GM12891 (cell line): ENCODE measurements around the gene ITGB2.
"Not testable (repeated sequence)": the region's sequence is repeated elsewhere in the genome, so short reads cannot be mapped to it uniquely, and the experiment has no call there.

ENCODE experiments used
- DNase-seq: peaks from one replicate; pipeline ENCODE4 v3.0.0; 2011; ENCODE audit warnings: low spot score; ENCODE audit not compliant: insufficient read length
- FAIRE-seq: peaks from 2 replicates; lab custom pipeline; 2011; peaks lifted over from hg19 to GRCh38; lab: Jason Lieb, UNC
- PAX5 ChIP-seq: IDR thresholded peaks from 2 replicates; pipeline ENCODE4 v1.6.1; 2011; ENCODE audit warnings: low read length, moderate library complexity, mild to moderate bottlenecking; ENCODE audit not compliant: insufficient read depth, severe bottlenecking
- POLR2A ChIP-seq: IDR thresholded peaks from 2 replicates; pipeline ENCODE4 v1.6.1; 2011; ENCODE audit warnings: low read depth, low read length, control low read depth
- POLR2AphosphoS5 ChIP-seq: IDR thresholded peaks from 2 replicates; pipeline ENCODE4 v1.6.1; 2011; ENCODE audit warnings: low read depth, low read length, control low read depth
- POU2F2 ChIP-seq: IDR thresholded peaks from 2 replicates; pipeline ENCODE4 v1.6.1; 2011; ENCODE audit warnings: low read depth, mild to moderate bottlenecking, control low read depth, low read length, moderate library complexity
- SPI1 ChIP-seq: IDR thresholded peaks from 2 replicates; pipeline ENCODE4 v1.6.1; 2011; ENCODE audit warnings: low read depth, low read length, control low read depth
- TAF1 ChIP-seq: IDR thresholded peaks from 2 replicates; pipeline ENCODE4 v1.6.1; 2011; ENCODE audit warnings: low read depth, low read length, control low read depth

The ITGB2 gene

DNA sequence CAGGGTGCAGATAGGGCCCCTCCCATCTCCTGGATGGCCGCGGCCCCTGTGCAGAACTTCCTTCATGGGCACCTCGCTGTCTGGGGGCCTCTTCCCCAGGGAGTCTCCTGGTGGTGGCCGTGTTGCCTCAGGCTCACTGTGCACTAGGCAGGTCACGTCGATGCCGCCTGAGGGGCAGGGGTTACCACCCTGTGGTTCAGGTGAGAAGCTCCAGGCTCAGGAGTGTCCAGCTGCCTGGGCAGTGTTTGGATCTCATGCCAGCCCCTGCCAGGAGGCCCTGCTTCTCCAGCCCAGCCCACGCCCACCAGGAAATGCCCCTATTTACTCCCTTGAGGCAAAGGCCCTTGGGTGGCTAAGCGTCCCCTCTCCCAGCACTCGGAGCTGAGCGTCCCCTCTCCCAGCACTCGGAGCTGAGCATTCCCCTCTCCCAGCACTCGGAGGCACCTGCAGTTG, 2.1 kb downstream of the ITGB2 start:
- FAIRE-seq (no peak), DNase-seq (no peak)
- no peak for TF ChIP-seq TAF1
- no peak for TF ChIP-seq SPI1
- no peak for TF ChIP-seq PAX5
- TF ChIP-seq POU2F2: no peak
- TF ChIP-seq POLR2AphosphoS5: no peak
- no peak for TF ChIP-seq POLR2A

DNA sequence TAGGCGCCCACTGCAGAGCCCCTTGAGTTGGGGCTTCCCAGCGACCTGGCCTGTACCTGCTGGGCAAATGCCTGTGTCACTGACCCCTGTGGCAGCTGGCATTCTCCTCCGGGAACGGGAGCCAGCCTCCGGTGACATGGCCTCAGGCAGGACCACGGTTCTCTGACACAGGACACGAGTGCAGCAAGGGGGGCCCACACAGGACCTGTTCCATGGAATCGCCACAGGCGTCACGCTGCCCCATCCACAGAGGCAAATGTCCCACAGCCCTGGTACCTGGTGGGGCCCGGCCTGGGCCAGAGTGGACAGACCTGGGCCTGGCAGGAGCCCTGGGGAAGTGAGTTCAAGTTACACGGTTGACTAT, 2.6 kb downstream of the ITGB2 start:
- no peak for FAIRE-seq
- TF ChIP-seq TAF1 (no peak), POLR2AphosphoS5 (no peak), SPI1 (no peak), POLR2A (no peak), PAX5 (no peak), POU2F2 (no peak)
- DNase-seq: no peak

DNA sequence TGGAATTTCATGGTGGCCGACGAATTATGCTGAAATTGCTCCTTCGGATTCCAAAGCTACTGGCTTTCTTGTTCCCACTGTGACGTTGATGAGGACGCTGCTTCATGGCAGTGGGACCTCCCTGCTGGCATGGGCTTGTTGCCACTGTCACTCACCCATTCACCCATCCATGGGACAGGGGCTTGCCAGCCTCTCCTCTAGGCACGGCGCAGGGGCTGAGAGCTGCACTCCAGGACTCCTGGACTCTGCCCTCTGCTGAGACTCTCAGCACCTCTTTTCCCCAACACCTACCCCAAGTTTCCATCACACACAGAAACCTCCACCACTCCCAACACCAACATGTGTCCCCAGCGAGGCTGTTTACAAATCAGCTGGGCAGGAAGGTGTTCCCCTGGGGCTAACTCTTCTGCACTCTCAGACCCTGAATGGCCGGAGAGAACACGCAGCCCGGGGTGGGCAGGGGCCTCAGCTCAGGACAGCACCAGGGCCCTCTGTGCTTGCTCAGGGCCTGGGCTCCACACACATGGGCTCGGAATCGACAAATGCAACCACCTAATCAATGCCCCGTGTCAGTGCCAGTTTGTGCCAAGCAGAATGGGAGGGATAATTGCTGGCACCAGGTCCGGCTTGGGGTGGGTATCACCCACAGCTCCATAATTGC, 3.1 kb downstream of the ITGB2 start:
- no peak for FAIRE-seq
- TF ChIP-seq TAF1 (no peak), SPI1 (no peak), POLR2A (no peak), POLR2AphosphoS5 (no peak), POU2F2 (no peak), PAX5 (no peak)

DNA sequence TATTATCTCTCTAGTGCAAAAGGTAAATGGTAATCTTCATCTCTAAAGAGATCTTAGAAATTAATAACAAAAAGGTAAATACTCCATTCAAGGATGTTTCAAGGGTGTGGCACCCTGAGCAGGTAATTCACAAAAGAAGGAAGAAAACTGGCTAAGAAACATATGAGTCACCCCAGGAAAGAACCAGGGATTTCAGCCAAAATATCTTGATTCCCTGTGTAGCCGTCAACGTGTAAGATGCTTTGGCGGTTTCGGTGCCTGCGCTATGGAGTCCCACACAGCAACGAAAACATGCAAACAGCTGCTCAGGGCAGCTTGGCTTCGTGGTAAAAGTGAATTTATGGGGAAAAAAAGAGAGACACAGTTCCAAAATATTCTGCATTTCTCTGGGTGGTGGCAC, 3.7 kb downstream of the ITGB2 start:
- FAIRE-seq: no peak
- no peak for DNase-seq
- TF ChIP-seq PAX5 (no peak), POLR2A (no peak), POLR2AphosphoS5 (no peak), POU2F2 (no peak), SPI1 (no peak), TAF1 (no peak)

More for the DNA sequence above, 3.1 kb downstream of the ITGB2 start:
- DNase-seq: no peak

DNA sequence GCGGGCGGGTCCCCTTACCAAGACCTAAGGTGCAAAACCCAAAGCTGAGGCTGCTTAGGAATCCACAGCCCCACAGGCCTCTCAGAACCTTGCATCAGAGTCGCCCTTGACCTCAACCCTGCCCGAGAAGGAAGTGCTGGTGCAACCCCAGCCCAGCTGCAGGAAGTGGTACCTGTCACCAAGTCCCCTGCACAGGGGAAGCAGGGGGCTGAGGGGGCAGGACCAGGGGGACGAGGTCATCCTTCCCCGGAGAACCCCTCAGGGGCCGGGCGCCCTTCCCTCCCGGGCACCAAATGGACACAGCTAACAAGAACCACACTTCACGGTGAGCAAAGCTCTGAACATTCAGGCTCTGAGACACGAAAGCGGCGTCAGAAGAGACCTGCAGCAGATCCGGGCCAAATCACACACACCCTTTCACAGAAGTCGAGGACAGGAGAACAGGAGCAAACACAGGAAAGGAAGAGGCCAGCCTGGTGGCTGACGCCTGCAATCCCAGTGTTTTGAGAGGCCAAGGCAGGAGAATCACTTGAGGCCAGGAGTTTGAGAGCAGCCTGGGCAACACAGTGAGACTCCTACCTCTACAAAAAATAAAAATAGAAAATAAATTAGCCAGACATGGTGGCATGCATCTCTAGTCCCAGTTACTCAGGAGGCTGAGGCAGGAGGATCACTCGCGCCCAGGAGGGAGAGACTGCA, 6.4 kb downstream of the ITGB2 start:
- FAIRE-seq (peak; percentile 83), DNase-seq (no peak)
- TF ChIP-seq TAF1 (no peak), SPI1 (peak; percentile 58), POLR2A (no peak)

DNA sequence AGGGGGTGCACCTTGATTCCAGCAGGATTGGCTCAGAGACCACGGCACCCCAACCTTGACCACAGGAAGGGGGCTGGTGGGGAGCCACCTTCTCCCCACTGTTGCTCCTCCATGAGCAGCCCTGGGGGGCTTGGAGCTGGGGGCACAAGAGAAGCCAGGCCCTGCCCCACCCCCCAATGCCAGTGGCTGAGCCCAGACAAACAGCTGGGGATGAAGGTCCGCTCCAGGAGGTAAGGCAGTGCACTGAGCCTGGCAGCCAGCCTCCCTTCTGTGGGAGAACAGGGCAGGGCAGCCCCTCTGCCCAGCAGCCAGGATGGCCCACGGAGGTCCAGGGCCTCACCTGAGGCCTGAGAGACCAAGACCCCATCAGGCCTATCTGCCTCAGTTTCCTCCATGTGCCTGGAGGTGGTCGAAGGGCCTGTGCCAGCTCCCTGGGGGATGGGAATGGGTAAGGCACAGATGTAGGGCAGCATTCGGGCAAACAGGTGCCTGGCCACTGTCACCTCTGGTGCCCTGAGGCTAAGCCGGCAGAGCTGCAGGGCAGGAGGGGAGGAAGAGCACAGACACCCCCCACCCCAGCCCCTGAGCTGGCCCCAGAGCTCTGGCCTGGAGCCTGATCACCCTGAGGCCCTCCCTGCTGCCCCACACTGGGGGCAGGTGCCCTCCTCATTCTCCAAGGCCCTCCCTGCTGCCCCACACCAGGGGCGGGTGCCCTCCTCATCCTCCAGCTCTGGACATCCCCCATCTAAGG, 7.1 kb downstream of the ITGB2 start:
- TF ChIP-seq PAX5 (no peak), TAF1 (no peak), POLR2AphosphoS5 (no peak), SPI1 (no peak), POLR2A (no peak), POU2F2 (no peak)
- no peak for FAIRE-seq
- DNase-seq: no peak

DNA sequence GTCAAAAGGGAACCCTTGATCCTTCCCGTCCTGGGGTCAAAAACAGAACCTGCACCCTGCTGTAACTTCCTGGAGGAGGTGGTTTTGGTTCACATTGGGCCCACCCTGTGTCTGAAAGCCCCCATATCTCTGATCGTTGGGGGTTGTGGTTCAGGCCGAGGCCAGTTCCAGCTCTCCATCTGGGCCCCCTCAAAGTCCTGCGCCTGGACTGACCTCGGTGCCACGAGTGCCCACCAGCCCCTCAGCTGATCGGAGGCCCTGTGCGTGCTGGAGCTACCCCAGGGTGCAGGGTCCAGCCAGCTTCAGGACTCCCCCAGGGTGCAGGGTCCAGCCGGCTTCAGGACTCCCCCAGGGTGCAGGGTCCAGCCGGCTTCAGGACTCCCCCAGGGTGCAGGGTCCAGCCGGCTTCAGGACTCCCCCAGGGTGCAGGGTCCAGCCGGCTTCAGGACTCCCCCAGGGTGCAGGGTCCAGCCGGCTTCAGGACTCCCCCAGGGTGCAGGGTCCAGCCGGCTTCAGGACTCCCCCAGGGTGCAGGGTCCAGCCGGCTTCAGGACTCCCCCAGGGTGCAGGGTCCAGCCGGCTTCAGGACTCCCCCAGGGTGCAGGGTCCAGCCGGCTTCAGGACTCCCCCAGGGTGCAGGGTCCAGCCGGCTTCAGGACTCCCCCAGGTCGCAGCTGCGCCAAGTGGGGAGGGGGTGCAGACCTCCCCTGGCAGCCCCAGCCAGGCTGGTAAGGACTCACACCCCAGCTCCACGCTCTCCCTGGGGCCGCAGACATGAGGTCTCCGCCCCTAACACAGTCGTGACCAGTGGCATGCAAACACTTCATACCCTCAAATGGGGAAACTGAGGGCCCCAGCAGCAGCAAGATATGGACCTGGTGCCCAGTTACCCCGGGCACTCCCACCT, 7.9 kb downstream of the ITGB2 start:
- not testable (repeated sequence) for DNase-seq, FAIRE-seq

DNA sequence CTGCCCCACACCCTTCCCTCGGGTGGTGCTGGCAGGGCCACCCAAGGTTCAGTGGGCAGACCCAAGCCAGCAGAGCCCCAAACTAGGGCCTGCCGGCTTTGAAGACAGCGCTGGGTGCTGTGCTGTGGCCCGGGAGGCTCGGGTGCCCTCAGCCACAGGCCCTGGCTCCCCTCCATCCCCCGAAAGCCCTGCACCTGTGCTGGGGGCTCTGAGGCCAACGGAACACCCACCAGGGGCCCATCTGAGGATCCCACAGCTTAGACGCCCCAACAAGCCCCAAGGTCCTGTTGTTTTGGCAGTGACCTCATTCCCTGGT, 8.6 kb downstream of the ITGB2 start:
- FAIRE-seq: no peak

More for the DNA sequence above, 8.6 kb downstream of the ITGB2 start:
- TF ChIP-seq POU2F2: no peak
- TF ChIP-seq POLR2A: no peak
- no peak for TF ChIP-seq TAF1
- TF ChIP-seq SPI1: no peak
- TF ChIP-seq PAX5: no peak
- TF ChIP-seq POLR2AphosphoS5: no peak
- DNase-seq: no peak
